ENCODE results near the gene WSB1. TPM values are rescaled to one million over a fixed set of nuclear protein-coding genes. Genes with fewer than 3 reads are reported as not detected.
A peak's percentile ranks its signal among the peaks of the same experiment; 100 is the strongest.

Gene WSB1
- total and polyA plus RNA-seq, 2 of the 8 experiments (the other 6 are each of a cell fraction or from before 2014, with no cell fraction given), result 113 to 140 TPM

DNA sequence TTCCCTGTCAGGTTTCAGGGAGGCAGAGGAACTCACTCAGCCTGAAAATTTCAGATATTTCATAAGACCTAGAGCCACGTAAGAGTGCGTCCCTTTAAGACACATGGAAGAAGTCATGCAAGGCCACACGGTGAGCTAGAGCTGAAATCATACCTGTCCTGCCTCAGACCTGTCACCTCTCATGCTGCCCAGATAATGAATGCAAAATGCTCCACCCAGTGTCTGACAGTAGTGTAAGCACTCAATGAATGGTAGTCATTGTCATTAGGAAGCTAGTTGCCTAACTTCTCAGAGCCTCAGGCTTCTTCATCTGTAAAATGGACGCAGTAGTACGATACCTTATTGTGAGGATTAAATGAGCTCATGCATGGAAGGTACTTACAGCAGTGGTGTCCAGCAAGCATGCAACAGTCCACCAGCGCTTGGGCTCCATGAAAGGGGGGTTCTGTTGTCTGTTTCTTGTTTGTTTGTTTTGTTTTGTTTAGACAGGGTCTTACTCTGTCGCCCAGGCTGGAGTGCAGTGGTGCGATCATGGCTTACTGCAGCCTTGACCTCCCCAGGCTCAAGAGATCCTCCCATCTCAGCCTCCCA lies 60.7 kb downstream of the WSB1 start (continued):
- TF ChIP-seq, protein P1, sequence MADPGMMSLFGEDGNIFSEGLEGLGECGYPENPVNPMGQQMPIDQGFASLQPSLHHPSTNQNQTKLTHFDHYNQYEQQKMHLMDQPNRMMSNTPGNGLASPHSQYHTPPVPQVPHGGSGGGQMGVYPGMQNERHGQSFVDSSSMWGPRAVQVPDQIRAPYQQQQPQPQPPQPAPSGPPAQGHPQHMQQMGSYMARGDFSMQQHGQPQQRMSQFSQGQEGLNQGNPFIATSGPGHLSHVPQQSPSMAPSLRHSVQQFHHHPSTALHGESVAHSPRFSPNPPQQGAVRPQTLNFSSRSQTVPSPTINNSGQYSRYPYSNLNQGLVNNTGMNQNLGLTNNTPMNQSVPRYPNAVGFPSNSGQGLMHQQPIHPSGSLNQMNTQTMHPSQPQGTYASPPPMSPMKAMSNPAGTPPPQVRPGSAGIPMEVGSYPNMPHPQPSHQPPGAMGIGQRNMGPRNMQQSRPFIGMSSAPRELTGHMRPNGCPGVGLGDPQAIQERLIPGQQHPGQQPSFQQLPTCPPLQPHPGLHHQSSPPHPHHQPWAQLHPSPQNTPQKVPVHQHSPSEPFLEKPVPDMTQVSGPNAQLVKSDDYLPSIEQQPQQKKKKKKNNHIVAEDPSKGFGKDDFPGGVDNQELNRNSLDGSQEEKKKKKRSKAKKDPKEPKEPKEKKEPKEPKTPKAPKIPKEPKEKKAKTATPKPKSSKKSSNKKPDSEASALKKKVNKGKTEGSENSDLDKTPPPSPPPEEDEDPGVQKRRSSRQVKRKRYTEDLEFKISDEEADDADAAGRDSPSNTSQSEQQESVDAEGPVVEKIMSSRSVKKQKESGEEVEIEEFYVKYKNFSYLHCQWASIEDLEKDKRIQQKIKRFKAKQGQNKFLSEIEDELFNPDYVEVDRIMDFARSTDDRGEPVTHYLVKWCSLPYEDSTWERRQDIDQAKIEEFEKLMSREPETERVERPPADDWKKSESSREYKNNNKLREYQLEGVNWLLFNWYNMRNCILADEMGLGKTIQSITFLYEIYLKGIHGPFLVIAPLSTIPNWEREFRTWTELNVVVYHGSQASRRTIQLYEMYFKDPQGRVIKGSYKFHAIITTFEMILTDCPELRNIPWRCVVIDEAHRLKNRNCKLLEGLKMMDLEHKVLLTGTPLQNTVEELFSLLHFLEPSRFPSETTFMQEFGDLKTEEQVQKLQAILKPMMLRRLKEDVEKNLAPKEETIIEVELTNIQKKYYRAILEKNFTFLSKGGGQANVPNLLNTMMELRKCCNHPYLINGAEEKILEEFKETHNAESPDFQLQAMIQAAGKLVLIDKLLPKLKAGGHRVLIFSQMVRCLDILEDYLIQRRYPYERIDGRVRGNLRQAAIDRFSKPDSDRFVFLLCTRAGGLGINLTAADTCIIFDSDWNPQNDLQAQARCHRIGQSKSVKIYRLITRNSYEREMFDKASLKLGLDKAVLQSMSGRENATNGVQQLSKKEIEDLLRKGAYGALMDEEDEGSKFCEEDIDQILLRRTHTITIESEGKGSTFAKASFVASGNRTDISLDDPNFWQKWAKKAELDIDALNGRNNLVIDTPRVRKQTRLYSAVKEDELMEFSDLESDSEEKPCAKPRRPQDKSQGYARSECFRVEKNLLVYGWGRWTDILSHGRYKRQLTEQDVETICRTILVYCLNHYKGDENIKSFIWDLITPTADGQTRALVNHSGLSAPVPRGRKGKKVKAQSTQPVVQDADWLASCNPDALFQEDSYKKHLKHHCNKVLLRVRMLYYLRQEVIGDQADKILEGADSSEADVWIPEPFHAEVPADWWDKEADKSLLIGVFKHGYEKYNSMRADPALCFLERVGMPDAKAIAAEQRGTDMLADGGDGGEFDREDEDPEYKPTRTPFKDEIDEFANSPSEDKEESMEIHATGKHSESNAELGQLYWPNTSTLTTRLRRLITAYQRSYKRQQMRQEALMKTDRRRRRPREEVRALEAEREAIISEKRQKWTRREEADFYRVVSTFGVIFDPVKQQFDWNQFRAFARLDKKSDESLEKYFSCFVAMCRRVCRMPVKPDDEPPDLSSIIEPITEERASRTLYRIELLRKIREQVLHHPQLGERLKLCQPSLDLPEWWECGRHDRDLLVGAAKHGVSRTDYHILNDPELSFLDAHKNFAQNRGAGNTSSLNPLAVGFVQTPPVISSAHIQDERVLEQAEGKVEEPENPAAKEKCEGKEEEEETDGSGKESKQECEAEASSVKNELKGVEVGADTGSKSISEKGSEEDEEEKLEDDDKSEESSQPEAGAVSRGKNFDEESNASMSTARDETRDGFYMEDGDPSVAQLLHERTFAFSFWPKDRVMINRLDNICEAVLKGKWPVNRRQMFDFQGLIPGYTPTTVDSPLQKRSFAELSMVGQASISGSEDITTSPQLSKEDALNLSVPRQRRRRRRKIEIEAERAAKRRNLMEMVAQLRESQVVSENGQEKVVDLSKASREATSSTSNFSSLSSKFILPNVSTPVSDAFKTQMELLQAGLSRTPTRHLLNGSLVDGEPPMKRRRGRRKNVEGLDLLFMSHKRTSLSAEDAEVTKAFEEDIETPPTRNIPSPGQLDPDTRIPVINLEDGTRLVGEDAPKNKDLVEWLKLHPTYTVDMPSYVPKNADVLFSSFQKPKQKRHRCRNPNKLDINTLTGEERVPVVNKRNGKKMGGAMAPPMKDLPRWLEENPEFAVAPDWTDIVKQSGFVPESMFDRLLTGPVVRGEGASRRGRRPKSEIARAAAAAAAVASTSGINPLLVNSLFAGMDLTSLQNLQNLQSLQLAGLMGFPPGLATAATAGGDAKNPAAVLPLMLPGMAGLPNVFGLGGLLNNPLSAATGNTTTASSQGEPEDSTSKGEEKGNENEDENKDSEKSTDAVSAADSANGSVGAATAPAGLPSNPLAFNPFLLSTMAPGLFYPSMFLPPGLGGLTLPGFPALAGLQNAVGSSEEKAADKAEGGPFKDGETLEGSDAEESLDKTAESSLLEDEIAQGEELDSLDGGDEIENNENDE (IDR thresholded peaks at IDR 0.05; ENCODE audit: insufficient replicate concordance, low read length), result no peak
- TF ChIP-seq KDM1A (IDR thresholded peaks at IDR 0.05; ENCODE audit: borderline replicate concordance, low read length), result peak; percentile 83; the same call in 1 of the 2 replicates
- no peak for TF ChIP-seq RBBP5 (IDR thresholded peaks at IDR 0.05; ENCODE audit: borderline replicate concordance, low read depth, low read length)
- TF ChIP-seq POU5F1 (IDR thresholded peaks at IDR 0.05; ENCODE audit: low read depth, low read length), result no peak
- no peak for TF ChIP-seq NANOG (IDR thresholded peaks at IDR 0.05; ENCODE audit: insufficient read depth, low read depth, low read length, poor library complexity, severe bottlenecking)

Data from H1 (cell line).